K562 (cell line): Measurements from ENCODE around the gene GNG14. TPM values are rescaled to one million over a fixed set of nuclear protein-coding genes. Genes with fewer than 3 reads are reported as not detected.

Experiments
- BMI1 ChIP-seq: fragments of 150-350 bp; IDR thresholded peaks from 2 replicates; pipeline ENCODE4 v1.6.1; 2014; ENCODE audit warnings: low read length
- DIDO1 ChIP-seq: fragments of 450-650 bp; IDR thresholded peaks from 2 replicates; pipeline ENCODE4 v1.6.1; 2016; ENCODE audit warnings: low read depth, missing biosample characterization, missing genetic modification characterization
- GABPA ChIP-seq: fragments of 200-800 bp; sonication (Bioruptor generic); conservative IDR thresholded peaks from 2 replicates; pipeline ENCODE4 v1.6.1; 2016; ENCODE audit warnings: low read depth, missing genetic modification characterization, missing compliant biosample characterization
- HNRNPL ChIP-seq: fragments of 200-400 bp; formaldehyde crosslinking; IDR thresholded peaks from 2 replicates; pipeline ENCODE4 v1.6.1; 2017; ENCODE audit warnings: low read depth, mild to moderate bottlenecking, low read length
- HNRNPUL1 ChIP-seq: fragments of 200-400 bp; formaldehyde crosslinking; IDR thresholded peaks from 2 replicates; pipeline ENCODE4 v1.6.1; 2017; ENCODE audit warnings: low read length
- KDM5B ChIP-seq: fragments of 200-600 bp; sonication (generic); IDR thresholded peaks from 2 replicates; pipeline ENCODE4 v1.6.1; 2012; ENCODE audit warnings: low read depth, mild to moderate bottlenecking, moderate library complexity, low read length, control low read depth, inconsistent platforms; ENCODE audit not compliant: insufficient replicate concordance
- MECOM ChIP-seq: fragments of 250-450 bp; sonication (Bioruptor Pico); IDR thresholded peaks from 2 replicates; pipeline ENCODE4 v1.8.0; 2022; ENCODE audit warnings: inconsistent platforms
- POLR2AphosphoS2 ChIP-seq: IDR thresholded peaks from 2 replicates; pipeline ENCODE4 v1.6.1; 2012; ENCODE audit warnings: low read length, improper control_type of control experiment
- RAD51 ChIP-seq: fragments of 450-650 bp; IDR thresholded peaks from 2 replicates; pipeline ENCODE4 v1.7.1; 2016; ENCODE audit warnings: low read depth, mild to moderate bottlenecking, borderline replicate concordance
- SAFB2 ChIP-seq: fragments of 200-400 bp; formaldehyde crosslinking; IDR thresholded peaks from 2 replicates; pipeline ENCODE4 v1.6.1; 2018; ENCODE audit warnings: borderline replicate concordance, low read length, low read depth, moderate library complexity; ENCODE audit not compliant: severe bottlenecking
- SPI1 ChIP-seq: IDR thresholded peaks from 2 replicates; pipeline ENCODE4 v1.6.1; 2011; ENCODE audit warnings: low read depth, low read length, control low read depth, borderline replicate concordance
- TBL1XR1 ChIP-seq, 2 experiments: IDR thresholded peaks; 2 replicates each; pipeline ENCODE4 v1.6.1; 2012; ENCODE audit warnings: improper control_type of control experiment in 2 of 2, low read length in 2 of 2, mild to moderate bottlenecking in 1 of 2
- ZNF3 ChIP-seq: fragments of 250-450 bp; sonication (Bioruptor Pico); IDR thresholded peaks from 2 replicates; pipeline ENCODE4 v1.5.0; 2021; ENCODE audit warnings: mild to moderate bottlenecking, moderate library complexity
- polyA plus RNA-seq, 8 experiments: library from polyadenylated mRNA; depleted of rRNA in 4 of 8; stranded (reverse) in 5 of 8; unstranded in 3 of 8; fragments of >200 nt; fragmentation: Nextera tagmentation in 2 of 8; fragmentation: Illumina TruSeq in 1 of 8; extraction: Ambion mirVana in 2 of 8; extraction: Trizol in 1 of 8; gene quantifications; 2 replicates each; pipeline versions ENCODE4 v1.2.1 to v1.2.3, GENCODE V29; 2011 to 2014; ENCODE audit warnings: inconsistent platforms in 1 of 8, missing spikeins in 1 of 8
- total RNA-seq, 7 experiments: library from RNA; depleted of rRNA in 6 of 7; stranded (reverse); fragments of >200 nt in 6 of 7; fragmentation: Illumina TruSeq in 2 of 7; extraction: Trizol in 2 of 7; gene quantifications; 2 replicates each; pipeline versions ENCODE4 v1.2.1 to v1.2.3, GENCODE V29; 2011 to 2021; ENCODE audit warnings: low replicate concordance in 1 of 7
- TF ChIP-seq, protein P1 (sequence below): fragments of 450-650 bp; IDR thresholded peaks from 2 replicates; pipeline ENCODE4 v1.6.1; 2018; ENCODE audit not compliant: partially characterized antibody
- TF ChIP-seq, protein P2 (sequence below): fragments of 450-650 bp; IDR thresholded peaks from 2 replicates; pipeline ENCODE4 v1.6.1; 2016; ENCODE audit warnings: antibody characterized with exemption
- TF ChIP-seq, protein P3 (sequence below): sonication (generic); formaldehyde crosslinking; IDR thresholded peaks from 2 replicates; pipeline ENCODE4 v1.8.1; 2022; ENCODE audit warnings: missing genetic modification reagents
- TF ChIP-seq, protein P4 (sequence below): sonication (generic); formaldehyde crosslinking; IDR thresholded peaks from 2 replicates; pipeline ENCODE4 v1.8.0; 2022; ENCODE audit warnings: mild to moderate bottlenecking, low read depth, missing genetic modification reagents

GNG14 gene
- total and polyA plus RNA-seq, 9 of the 15 experiments (the other 6 are each of a cell fraction or from before 2014, with no cell fraction given) = not detected

DNA sequence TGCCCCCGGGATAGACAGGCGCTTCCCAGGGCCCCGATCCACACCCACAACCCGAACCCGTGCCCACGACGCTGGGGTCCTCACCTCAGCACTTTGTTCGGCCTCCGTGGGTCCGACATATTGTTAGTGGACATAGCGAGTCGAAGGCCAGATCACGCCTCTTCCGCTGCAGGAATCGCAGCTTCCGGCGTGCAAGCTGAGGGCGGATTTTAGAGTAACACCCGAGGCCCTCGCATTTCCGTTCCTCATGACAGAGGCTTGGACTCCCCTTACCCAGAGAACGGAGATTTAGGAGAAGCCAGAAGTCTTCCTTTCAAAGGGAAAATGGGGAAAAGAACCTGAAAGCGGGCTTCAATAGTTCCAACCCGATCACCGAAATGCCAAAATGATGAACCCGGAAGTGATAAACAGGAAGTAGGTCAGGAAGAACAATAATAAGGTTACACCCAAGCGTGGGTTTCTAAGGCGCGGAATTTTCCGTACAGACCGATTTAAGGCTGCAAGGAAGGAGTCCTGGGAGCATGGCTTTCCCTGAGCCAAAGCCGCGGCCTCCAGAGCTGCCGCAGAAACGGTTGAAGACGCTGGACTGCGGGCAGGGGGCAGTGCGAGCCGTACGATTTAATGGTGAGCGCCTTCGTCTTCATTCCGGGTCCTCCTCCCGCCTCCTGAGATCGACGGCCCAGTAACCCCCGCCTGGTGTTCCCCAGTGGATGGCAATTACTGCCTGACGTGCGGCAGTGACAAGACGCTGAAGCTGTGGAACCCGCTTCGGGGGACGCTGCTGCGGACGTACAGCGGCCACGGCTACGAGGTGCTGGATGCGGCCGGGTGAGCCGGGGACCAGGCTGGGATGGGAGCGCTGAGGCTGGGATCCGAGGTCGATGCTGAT lies 18.3 kb upstream of the GNG14 start (continued):
- TF ChIP-seq RAD51 = 0 out of 2 replicates have a peak, but pooled peaks have one; percentile 38
- no peak for TF ChIP-seq HNRNPUL1
- peak; percentile 100 for TF ChIP-seq GABPA (tag)
- TF ChIP-seq TBL1XR1 (IDR thresholded peaks at IDR 0.05; ENCODE audit: low read length in 2 of 2) = peak in 1 of 2 experiments; percentile 50; a peak in 1 of 4 replicates
- TF ChIP-seq ZNF3 (CRISPR knock-in tag) = no peak
- peak; percentile 81; the same call in 1 of the 2 replicates for TF ChIP-seq POLR2AphosphoS2
- peak; percentile 52 for TF ChIP-seq KDM5B
- TF ChIP-seq, protein P1, sequence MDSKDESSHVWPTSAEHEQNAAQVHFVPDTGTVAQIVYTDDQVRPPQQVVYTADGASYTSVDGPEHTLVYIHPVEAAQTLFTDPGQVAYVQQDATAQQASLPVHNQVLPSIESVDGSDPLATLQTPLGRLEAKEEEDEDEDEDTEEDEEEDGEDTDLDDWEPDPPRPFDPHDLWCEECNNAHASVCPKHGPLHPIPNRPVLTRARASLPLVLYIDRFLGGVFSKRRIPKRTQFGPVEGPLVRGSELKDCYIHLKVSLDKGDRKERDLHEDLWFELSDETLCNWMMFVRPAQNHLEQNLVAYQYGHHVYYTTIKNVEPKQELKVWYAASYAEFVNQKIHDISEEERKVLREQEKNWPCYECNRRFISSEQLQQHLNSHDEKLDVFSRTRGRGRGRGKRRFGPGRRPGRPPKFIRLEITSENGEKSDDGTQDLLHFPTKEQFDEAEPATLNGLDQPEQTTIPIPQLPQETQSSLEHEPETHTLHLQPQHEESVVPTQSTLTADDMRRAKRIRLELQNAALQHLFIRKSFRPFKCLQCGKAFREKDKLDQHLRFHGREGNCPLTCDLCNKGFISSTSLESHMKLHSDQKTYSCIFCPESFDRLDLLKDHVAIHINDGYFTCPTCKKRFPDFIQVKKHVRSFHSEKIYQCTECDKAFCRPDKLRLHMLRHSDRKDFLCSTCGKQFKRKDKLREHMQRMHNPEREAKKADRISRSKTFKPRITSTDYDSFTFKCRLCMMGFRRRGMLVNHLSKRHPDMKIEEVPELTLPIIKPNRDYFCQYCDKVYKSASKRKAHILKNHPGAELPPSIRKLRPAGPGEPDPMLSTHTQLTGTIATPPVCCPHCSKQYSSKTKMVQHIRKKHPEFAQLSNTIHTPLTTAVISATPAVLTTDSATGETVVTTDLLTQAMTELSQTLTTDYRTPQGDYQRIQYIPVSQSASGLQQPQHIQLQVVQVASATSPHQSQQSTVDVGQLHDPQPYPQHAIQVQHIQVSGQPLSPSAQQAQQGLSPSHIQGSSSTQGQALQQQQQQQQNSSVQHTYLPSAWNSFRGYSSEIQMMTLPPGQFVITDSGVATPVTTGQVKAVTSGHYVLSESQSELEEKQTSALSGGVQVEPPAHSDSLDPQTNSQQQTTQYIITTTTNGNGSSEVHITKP = no peak
- TF ChIP-seq, protein P2, sequence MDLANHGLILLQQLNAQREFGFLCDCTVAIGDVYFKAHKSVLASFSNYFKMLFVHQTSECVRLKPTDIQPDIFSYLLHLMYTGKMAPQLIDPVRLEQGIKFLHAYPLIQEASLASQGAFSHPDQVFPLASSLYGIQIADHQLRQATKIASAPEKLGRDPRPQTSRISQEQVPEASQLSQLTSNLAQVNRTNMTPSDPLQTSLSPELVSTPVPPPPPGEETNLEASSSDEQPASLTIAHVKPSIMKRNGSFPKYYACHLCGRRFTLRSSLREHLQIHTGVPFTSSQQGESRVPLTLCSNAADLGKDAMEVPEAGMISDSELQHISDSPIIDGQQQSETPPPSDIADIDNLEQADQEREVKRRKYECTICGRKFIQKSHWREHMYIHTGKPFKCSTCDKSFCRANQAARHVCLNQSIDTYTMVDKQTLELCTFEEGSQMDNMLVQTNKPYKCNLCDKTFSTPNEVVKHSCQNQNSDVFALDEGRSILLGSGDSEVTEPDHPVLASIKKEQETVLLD = no peak; the same call in 1 of the 2 replicates
- TF ChIP-seq BMI1 = no peak
- no peak for TF ChIP-seq SAFB2
- TF ChIP-seq HNRNPL = no peak
- TF ChIP-seq, protein P3, sequence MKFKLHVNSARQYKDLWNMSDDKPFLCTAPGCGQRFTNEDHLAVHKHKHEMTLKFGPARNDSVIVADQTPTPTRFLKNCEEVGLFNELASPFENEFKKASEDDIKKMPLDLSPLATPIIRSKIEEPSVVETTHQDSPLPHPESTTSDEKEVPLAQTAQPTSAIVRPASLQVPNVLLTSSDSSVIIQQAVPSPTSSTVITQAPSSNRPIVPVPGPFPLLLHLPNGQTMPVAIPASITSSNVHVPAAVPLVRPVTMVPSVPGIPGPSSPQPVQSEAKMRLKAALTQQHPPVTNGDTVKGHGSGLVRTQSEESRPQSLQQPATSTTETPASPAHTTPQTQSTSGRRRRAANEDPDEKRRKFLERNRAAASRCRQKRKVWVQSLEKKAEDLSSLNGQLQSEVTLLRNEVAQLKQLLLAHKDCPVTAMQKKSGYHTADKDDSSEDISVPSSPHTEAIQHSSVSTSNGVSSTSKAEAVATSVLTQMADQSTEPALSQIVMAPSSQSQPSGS (CRISPR knock-in tag) = no peak
- TF ChIP-seq, protein P4, sequence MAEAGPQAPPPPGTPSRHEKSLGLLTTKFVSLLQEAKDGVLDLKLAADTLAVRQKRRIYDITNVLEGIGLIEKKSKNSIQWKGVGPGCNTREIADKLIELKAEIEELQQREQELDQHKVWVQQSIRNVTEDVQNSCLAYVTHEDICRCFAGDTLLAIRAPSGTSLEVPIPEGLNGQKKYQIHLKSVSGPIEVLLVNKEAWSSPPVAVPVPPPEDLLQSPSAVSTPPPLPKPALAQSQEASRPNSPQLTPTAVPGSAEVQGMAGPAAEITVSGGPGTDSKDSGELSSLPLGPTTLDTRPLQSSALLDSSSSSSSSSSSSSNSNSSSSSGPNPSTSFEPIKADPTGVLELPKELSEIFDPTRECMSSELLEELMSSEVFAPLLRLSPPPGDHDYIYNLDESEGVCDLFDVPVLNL (CRISPR knock-in tag) = 0 out of 2 replicates have a peak, but pooled peaks have one; percentile 31
- TF ChIP-seq DIDO1 (tag) = peak; percentile 100
- 0 out of 2 replicates have a peak, but pooled peaks have one; percentile 1 for TF ChIP-seq SPI1
- no peak for TF ChIP-seq MECOM (CRISPR knock-in tag)
